H1 (cell line): ENCODE measurements around the gene CTDP1. TPM values are rescaled to one million over a fixed set of nuclear protein-coding genes. Genes with fewer than 3 reads are reported as not detected.
A peak's percentile ranks its signal among the peaks of the same experiment; 100 is the strongest.

ENCODE experiments used
- CTCF ChIA-PET: fragments of 300-600 bp; sonication (Branson Sonifier 250); formaldehyde crosslinking; loops from one replicate; lab custom pipeline; 2021; ENCODE audit not compliant: partially characterized antibody; lab: Charles Lee
- POLR2A ChIA-PET: fragments of 300-600 bp; sonication (Branson Sonifier 250); formaldehyde crosslinking; loops from one replicate; lab custom pipeline; 2021; ENCODE audit warnings: inconsistent platforms; ENCODE audit not compliant: partially characterized antibody; lab: Charles Lee
- DNase-seq, 2 experiments: peaks; one replicate each; pipeline versions ENCODE4 v3.0.0 to v3.0.0-alpha.2; 2010 to 2022; ENCODE audit warnings: low spot score in 2 of 2, low read depth in 1 of 2, mixed read lengths in 1 of 2
- FAIRE-seq: peaks from 2 replicates; lab custom pipeline; 2011; peaks lifted over from hg19 to GRCh38; lab: Jason Lieb, UNC
- H2AFZ ChIP-seq: 2 replicates; pipeline ENCODE4 v1.8.1; 2012; ENCODE audit warnings: low read length, inconsistent platforms
- H2AK5ac ChIP-seq: 2 replicates; pipeline ENCODE4 v1.6.1; 2013; ENCODE audit warnings: low read depth, low read length
- H2BK120ac ChIP-seq: replicated peaks from 2 replicates; pipeline ENCODE3; 2013; ENCODE audit warnings: low read depth, low read length, inconsistent platforms
- H2BK12ac ChIP-seq: 2 replicates; pipeline ENCODE4 v1.6.1; 2013; ENCODE audit warnings: low read depth, low read length
- H2BK15ac ChIP-seq: 2 replicates; pipeline ENCODE4 v1.6.1; 2013; ENCODE audit warnings: low read length
- H2BK20ac ChIP-seq: 2 replicates; pipeline ENCODE4 v1.6.1; 2013; ENCODE audit warnings: low read length
- H2BK5ac ChIP-seq: 2 replicates; pipeline ENCODE4 v1.6.1; 2013; ENCODE audit warnings: low read depth, low read length
- H3K14ac ChIP-seq: 2 replicates; pipeline ENCODE4 v1.6.1; 2013; ENCODE audit warnings: inconsistent platforms; ENCODE audit not compliant: insufficient read length
- H3K18ac ChIP-seq: 2 replicates; pipeline ENCODE4 v1.6.1; 2013; ENCODE audit warnings: low read length; ENCODE audit errors: extremely low read depth
- H3K23ac ChIP-seq: 2 replicates; pipeline ENCODE4 v1.6.1; 2013; ENCODE audit warnings: inconsistent platforms; ENCODE audit not compliant: insufficient read length
- H3K23me2 ChIP-seq: 2 replicates; pipeline ENCODE4 v1.6.1; 2013; ENCODE audit warnings: low read depth, low read length
- H3K27ac ChIP-seq: 2 replicates; pipeline ENCODE4 v1.6.1; 2011; ENCODE audit warnings: low read depth, low read length, inconsistent platforms
- H3K27me3 ChIP-seq, 4 experiments: replicated peaks in 1 of 4; 1 replicate in 1 of 4; 2 replicates in 3 of 4; pipeline versions ENCODE4 v1.6.1 to v1.8.1; 2011 to 2013; ENCODE audit warnings: low read length in 3 of 4, mild to moderate bottlenecking in 3 of 4, inconsistent platforms in 2 of 4, mixed read lengths in 2 of 4, moderate library complexity in 1 of 4; ENCODE audit not compliant: control insufficient read depth in 3 of 4, insufficient read depth in 3 of 4; ENCODE audit errors: extremely low read depth in 1 of 4
- H3K36me3 ChIP-seq, 4 experiments: 2 replicates each; pipeline versions ENCODE4 v1.6.1 to v1.8.1; 2011 to 2013; ENCODE audit warnings: mild to moderate bottlenecking in 4 of 4, low read length in 3 of 4, moderate library complexity in 2 of 4, control low read depth in 1 of 4, inconsistent platforms in 1 of 4; ENCODE audit not compliant: insufficient read depth in 4 of 4, control insufficient read depth in 2 of 4
- H3K4ac ChIP-seq: replicated peaks from 2 replicates; pipeline ENCODE3; 2013; ENCODE audit warnings: low read length, low read depth, mixed read lengths, inconsistent platforms; ENCODE audit not compliant: insufficient read length
- H3K4me1 ChIP-seq, 4 experiments: replicated peaks in 1 of 4; 1 replicate in 1 of 4; 2 replicates in 3 of 4; pipeline versions ENCODE4 v1.6.1 to v1.8.1; 2011 to 2013; ENCODE audit warnings: low read length in 3 of 4, inconsistent platforms in 2 of 4, mixed read lengths in 1 of 4; ENCODE audit not compliant: insufficient read depth in 4 of 4, control insufficient read depth in 3 of 4
- H3K4me2 ChIP-seq, 2 experiments: 2 replicates each; pipeline versions ENCODE4 v1.6.1 to v1.8.1; 2011 to 2013; ENCODE audit warnings: low read depth in 2 of 2, low read length in 2 of 2, control low read depth in 1 of 2, inconsistent platforms in 1 of 2, mild to moderate bottlenecking in 1 of 2; ENCODE audit not compliant: insufficient read depth in 1 of 2
- H3K4me3 ChIP-seq, 4 experiments: fragments of 200-600, 300-600 bp in 1 of 4; sonication (generic), shearing (Covaris generic), sonication (Bioruptor Twin) in 1 of 4; 2 replicates each; pipeline versions ENCODE4 v1.5.1 to v1.8.1; 2011 to 2016; ENCODE audit warnings: low read length in 4 of 4, low read depth in 3 of 4, control low read depth in 2 of 4, inconsistent platforms in 2 of 4, mild to moderate bottlenecking in 2 of 4, mixed read lengths in 1 of 4, moderate library complexity in 1 of 4; ENCODE audit not compliant: insufficient read depth in 2 of 4; ENCODE audit errors: extremely low read depth in 1 of 4
- H3K56ac ChIP-seq: replicated peaks from 2 replicates; pipeline ENCODE3; 2013; ENCODE audit warnings: low read depth, mild to moderate bottlenecking, mixed read lengths, low read length, inconsistent platforms; ENCODE audit not compliant: insufficient read length
- H3K79me1 ChIP-seq: 2 replicates; pipeline ENCODE4 v1.6.1; 2013; ENCODE audit warnings: low read depth, low read length, control low read depth
- H3K79me2 ChIP-seq, 2 experiments: 2 replicates each; pipeline versions ENCODE4 v1.6.1 to v1.8.1; 2012 to 2013; ENCODE audit warnings: low read length in 2 of 2, mild to moderate bottlenecking in 2 of 2, inconsistent platforms in 1 of 2; ENCODE audit not compliant: insufficient read depth in 2 of 2, control insufficient read depth in 1 of 2
- H3K9ac ChIP-seq, 4 experiments: replicated peaks in 1 of 4; 1 replicate in 1 of 4; 2 replicates in 3 of 4; pipeline versions ENCODE4 v1.6.1 to v1.8.1; 2011 to 2013; ENCODE audit warnings: low read depth in 3 of 4, low read length in 3 of 4, control low read depth in 2 of 4, mild to moderate bottlenecking in 2 of 4, moderate library complexity in 2 of 4, inconsistent platforms in 1 of 4; ENCODE audit errors: extremely low read depth in 1 of 4
- H3K9me3 ChIP-seq, 2 experiments: 2 replicates each; pipeline versions ENCODE4 v1.6.1 to v1.8.1; 2012 to 2013; ENCODE audit warnings: mild to moderate bottlenecking in 2 of 2, moderate library complexity in 2 of 2, control low read depth in 1 of 2, inconsistent platforms in 1 of 2, low read depth in 1 of 2, low read length in 1 of 2, mixed read lengths in 1 of 2; ENCODE audit not compliant: insufficient read depth in 2 of 2
- H4K20me1 ChIP-seq, 2 experiments: replicated peaks in 1 of 2; 2 replicates each; pipeline versions ENCODE3 to v1.8.1; 2011 to 2013; ENCODE audit warnings: inconsistent platforms in 2 of 2, low read length in 2 of 2, mild to moderate bottlenecking in 1 of 2; ENCODE audit not compliant: insufficient read depth in 2 of 2, control insufficient read depth in 1 of 2
- H4K5ac ChIP-seq: 2 replicates; pipeline ENCODE4 v1.6.1; 2013; ENCODE audit warnings: low read length, low read depth, mixed read lengths, inconsistent platforms; ENCODE audit not compliant: insufficient read length
- H4K8ac ChIP-seq: 2 replicates; pipeline ENCODE4 v1.8.0; 2013; ENCODE audit warnings: mild to moderate bottlenecking, moderate library complexity, low read length, inconsistent platforms; ENCODE audit not compliant: insufficient read depth; ENCODE audit errors: extremely low read depth
- H4K91ac ChIP-seq: replicated peaks from 2 replicates; pipeline ENCODE3; 2013; ENCODE audit warnings: low read length, mixed read lengths, inconsistent platforms; ENCODE audit not compliant: insufficient read length
- BRCA1 ChIP-seq: IDR thresholded peaks from 2 replicates; pipeline ENCODE4 v1.6.1; 2012; ENCODE audit warnings: low read depth, low read length, improper control_type of control experiment
- EZH2 ChIP-seq: fragments of 200-600 bp; sonication (generic); IDR thresholded peaks from 2 replicates; pipeline ENCODE4 v1.7.1; 2012; ENCODE audit warnings: low read depth, mild to moderate bottlenecking, moderate library complexity, low read length, inconsistent platforms; ENCODE audit not compliant: severe bottlenecking
- POLR2AphosphoS5 ChIP-seq: IDR thresholded peaks from 2 replicates; pipeline ENCODE4 v1.6.1; 2011; ENCODE audit warnings: low read depth, low read length
- RAD21 ChIP-seq, 2 experiments: IDR thresholded peaks in 1 of 2; conservative IDR thresholded peaks in 1 of 2; 2 replicates each; pipeline ENCODE4 v1.6.1; 2011; ENCODE audit warnings: low read depth in 2 of 2, low read length in 2 of 2, improper control_type of control experiment in 1 of 2, inconsistent platforms in 1 of 2, mild to moderate bottlenecking in 1 of 2, moderate library complexity in 1 of 2
- SP1 ChIP-seq: IDR thresholded peaks from 2 replicates; pipeline ENCODE4 v1.6.1; 2011; ENCODE audit warnings: low read depth, low read length
- TEAD4 ChIP-seq: IDR thresholded peaks from 2 replicates; pipeline ENCODE4 v1.6.1; 2012; ENCODE audit warnings: low read depth, low read length, inconsistent platforms, mixed read lengths
- WGBS, 2 experiments: shearing (Covaris generic) in 1 of 2; methylation state at CpG; one replicate each; pipeline versions ENCODE4 v1.1.6 to v1.1.7; 2013 to 2015; ENCODE audit warnings: low lambda C conversion rate in 2 of 2, mixed read lengths in 2 of 2, inconsistent platforms in 1 of 2, low coverage in 1 of 2, missing lambda C conversion rate in 1 of 2; ENCODE audit not compliant: insufficient replicate concordance in 2 of 2, insufficient coverage in 1 of 2, insufficient read length in 1 of 2; ENCODE audit errors: extremely low coverage in 1 of 2, missing lambda C conversion rate in 1 of 2; 5-methylcytosine and 5-hydroxymethylcytosine counted together
- polyA plus RNA-seq, 7 experiments: library from polyadenylated mRNA; depleted of rRNA in 3 of 7; stranded (reverse) in 5 of 7; unstranded in 2 of 7; fragments of >200 nt in 5 of 7; fragments of 200-250 nt in 2 of 7; gene quantifications; 1 replicate in 5 of 7; 2 replicates in 1 of 7; 4 replicates in 1 of 7; pipeline versions ENCODE4 v1.2.1 to v1.2.3, GENCODE V29; 2011 to 2013; ENCODE audit warnings: missing spikeins in 2 of 7, mixed read lengths in 2 of 7
- total RNA-seq: library from RNA; stranded (reverse); fragmentation: NEBNext Ultra II Directional; extraction: Animal tissue kit (Norgen Biotek cat#: 25700); gene quantifications from 2 replicates; pipeline ENCODE4 v1.2.1, GENCODE V29; 2021
- TF ChIP-seq, protein P1 (sequence below): IDR thresholded peaks from 2 replicates; pipeline ENCODE4 v1.6.1; 2012; ENCODE audit warnings: inconsistent platforms

Gene CTDP1
- total and polyA plus RNA-seq, 2 of the 8 experiments (the other 6 are each of a cell fraction or from before 2014, with no cell fraction given), result 16.6 to 37.0 TPM

DNA sequence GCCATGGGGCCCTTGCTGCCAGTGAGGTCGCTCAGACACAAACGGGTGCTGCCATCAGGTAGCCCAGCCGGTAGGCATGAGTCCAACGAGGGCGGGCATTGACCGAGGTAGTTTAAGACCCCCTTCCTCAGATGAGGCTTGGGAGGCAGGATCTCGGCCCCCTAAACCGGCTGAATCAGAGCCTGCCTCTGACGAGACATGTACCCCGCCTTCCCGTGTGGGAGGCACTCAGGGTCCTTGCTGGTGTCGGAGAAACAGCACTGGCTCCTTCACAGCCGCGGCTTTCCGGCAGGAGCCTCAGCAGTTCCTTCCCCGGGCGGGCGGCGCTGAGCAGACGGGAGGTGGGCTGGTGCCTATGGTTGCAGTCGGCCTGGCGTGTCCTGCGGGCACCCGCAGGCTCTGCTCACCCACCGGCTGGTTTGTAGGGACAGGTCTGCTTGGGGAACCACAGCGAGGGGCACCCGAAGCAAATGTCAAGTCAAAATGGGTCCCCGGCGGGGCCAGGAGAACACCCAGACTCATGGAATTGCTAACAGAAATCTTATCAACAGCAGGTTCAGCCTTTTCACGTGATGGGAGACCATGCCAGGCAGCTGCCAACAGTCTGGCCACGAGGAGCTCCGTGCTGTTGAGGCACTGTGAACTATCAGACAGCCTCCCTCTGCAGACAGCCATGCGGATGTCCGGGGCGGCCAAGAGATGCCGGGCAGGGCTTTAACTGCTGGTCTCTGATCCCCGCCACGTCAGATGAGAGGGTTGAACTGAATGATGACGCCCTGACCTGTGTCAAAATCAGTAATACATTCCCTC lies 121.0 kb downstream of the CTDP1 start:
- FAIRE-seq (no peak), DNase-seq (no peak)
- no peak overlapping the region for H3K14ac ChIP-seq
- H2BK12ac ChIP-seq, result no peak overlapping the region
- H4K91ac ChIP-seq, result no peak overlapping the region
- H3K79me2 ChIP-seq, result no peaks in the 10 kb centered on the region
- peaks cover 22 to 44% (median 41%) of the 10 kb centered on the region in 4 experiments for H3K27me3 ChIP-seq
- CTCF ChIA-PET, result interaction anchor here (1.4 kb wide), 1 partner anchor 9 kb away, joined by 3 read pairs; no protein-coding TSS in a partner anchor
- WGBS, 2 experiments, result 91% methylated on average over 39 of the region's 39 CpGs; no CpG with 5 or more reads in 1 of the 2 experiments
- no peak overlapping the region for H3K27ac ChIP-seq
- H3K23me2 ChIP-seq, result peaks cover 8% of the 10 kb centered on the region; the same call in 1 of the 2 replicates
- no peaks in the 10 kb centered on the region for H3K36me3 ChIP-seq
- no peak overlapping the region for H4K5ac ChIP-seq
- no peak overlapping the region for H2BK20ac ChIP-seq
- H3K56ac ChIP-seq, result no peak overlapping the region
- H4K20me1 ChIP-seq, result peaks cover 1 to 6% of the 10 kb centered on the region in 2 experiments
- no peak overlapping the region for H3K4me3 ChIP-seq
- no peak overlapping the region for H3K4me2 ChIP-seq
- H2BK15ac ChIP-seq, result no peak overlapping the region
- H3K79me1 ChIP-seq, result no peaks in the 10 kb centered on the region
- H2BK120ac ChIP-seq, result no peak overlapping the region
- no peak overlapping the region for H3K23ac ChIP-seq
- no peak overlapping the region; the same call in 1 of the 2 replicates for H4K8ac ChIP-seq
- no peak overlapping the region for H2AFZ ChIP-seq
- no peak overlapping the region for H2BK5ac ChIP-seq
- no peak overlapping the region for H3K9ac ChIP-seq
- POLR2A ChIA-PET, result no interaction called here
- no peak overlapping the region for H3K18ac ChIP-seq
- TF ChIP-seq SP1 (no peak), BRCA1 (no peak), TEAD4 (no peak), EZH2 (no peak), POLR2AphosphoS5 (no peak), RAD21 (IDR thresholded peaks at IDR 0.05 in 1 of 2, conservative IDR thresholded peaks at IDR 0.05 in 1 of 2; ENCODE audit: low read depth in 2 of 2, low read length in 2 of 2) (no peak)
- TF ChIP-seq, protein P1, sequence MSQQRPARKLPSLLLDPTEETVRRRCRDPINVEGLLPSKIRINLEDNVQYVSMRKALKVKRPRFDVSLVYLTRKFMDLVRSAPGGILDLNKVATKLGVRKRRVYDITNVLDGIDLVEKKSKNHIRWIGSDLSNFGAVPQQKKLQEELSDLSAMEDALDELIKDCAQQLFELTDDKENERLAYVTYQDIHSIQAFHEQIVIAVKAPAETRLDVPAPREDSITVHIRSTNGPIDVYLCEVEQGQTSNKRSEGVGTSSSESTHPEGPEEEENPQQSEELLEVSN, result no peak
- H3K4me1 ChIP-seq, result peaks cover 0 to 12% (median 5%) of the 10 kb centered on the region in 4 experiments; a peak in 5 of 7 replicates
- no peaks in the 10 kb centered on the region for H3K9me3 ChIP-seq
- peak overlapping the region; percentile 28; the same call in 1 of the 2 replicates for H2AK5ac ChIP-seq
- H3K4ac ChIP-seq, result no peak overlapping the region
